HepG2 (cell line): ENCODE data around the gene RXFP3. TPM values are rescaled to one million over a fixed set of nuclear protein-coding genes. Genes with fewer than 3 reads are reported as not detected.

Experiments
- ATAC-seq: fragments of 200-7000 bp; cut with Tn5 transposase; 3 replicates; pipeline ENCODE4 v1.9.1; 2020; ENCODE audit warnings: mild to moderate bottlenecking, moderate library complexity
- BruUV-seq: library from RNA; stranded (reverse); fragments of 400-500 nt; replicated peaks from 2 replicates; lab custom pipeline; 2021; lab: Mats Ljungman, UMichigan
- CTCF ChIA-PET: fragments of 300-600 bp; formaldehyde crosslinking; extraction: SDS; loops from one replicate; lab custom pipeline; 2021; ENCODE audit warnings: low total read pairs, inconsistent platforms, low intra/inter-chr PET ratio; lab: Yijun Ruan, JAX
- POLR2A ChIA-PET: fragments of 350-600 bp; sonication (Branson Sonifier 250); formaldehyde crosslinking; loops from one replicate; lab custom pipeline; 2020; ENCODE audit warnings: antibody characterized with exemption, inconsistent platforms; lab: Yijun Ruan, JAX
- DNase-seq: peaks from one replicate; pipeline ENCODE4 v3.0.0-alpha.2; 2015; ENCODE audit warnings: low spot score
- FAIRE-seq: peaks from 3 replicates; lab custom pipeline; 2011; peaks lifted over from hg19 to GRCh38; lab: Jason Lieb, UNC
- H2AFZ ChIP-seq: one replicate; pipeline ENCODE4 v1.6.1; 2011; ENCODE audit warnings: low read length, inconsistent platforms
- H3K27ac ChIP-seq: fragments of 300-600 bp; 3 replicates; pipeline ENCODE4 v1.8.0; 2011; ENCODE audit warnings: mixed run types, mild to moderate bottlenecking, mixed read lengths, low read length, inconsistent platforms; ENCODE audit not compliant: insufficient read depth; ENCODE audit errors: extremely low read length
- H3K27me3 ChIP-seq, 2 experiments: fragments of 200-600 bp in 1 of 2; 2 replicates in 1 of 2; 3 replicates in 1 of 2; pipeline versions ENCODE4 v1.6.0 to v1.8.0; 2011; ENCODE audit warnings: low read length in 2 of 2, mild to moderate bottlenecking in 2 of 2, moderate library complexity in 2 of 2, inconsistent platforms in 1 of 2; ENCODE audit not compliant: insufficient read depth in 2 of 2, control insufficient read depth in 1 of 2
- H3K36me3 ChIP-seq, 2 experiments: fragments of 200-600 bp in 1 of 2; replicated peaks in 1 of 2; 2 replicates in 1 of 2; 3 replicates in 1 of 2; pipeline versions ENCODE4 v1.5.1 to v1.8.0; 2011; ENCODE audit warnings: low read length in 2 of 2, inconsistent platforms in 1 of 2; ENCODE audit not compliant: insufficient read depth in 2 of 2, control insufficient read depth in 1 of 2
- H3K4me1 ChIP-seq: 2 replicates; pipeline ENCODE4 v1.5.1; 2012; ENCODE audit warnings: low read length, inconsistent platforms; ENCODE audit not compliant: insufficient read depth
- H3K4me2 ChIP-seq: 2 replicates; pipeline ENCODE4 v1.6.0; 2011; ENCODE audit warnings: low read depth, low read length, inconsistent platforms
- H3K4me3 ChIP-seq, 3 experiments: fragments of 200-600 bp in 1 of 3; sonication (generic), shearing (Covaris generic) in 1 of 3; replicated peaks in 1 of 3; 2 replicates each; pipeline ENCODE4 v1.5.1; 2011 to 2016; ENCODE audit warnings: low read length in 3 of 3, inconsistent platforms in 2 of 3, low read depth in 2 of 3, mild to moderate bottlenecking in 2 of 3, control low read depth in 1 of 3, mixed read lengths in 1 of 3; ENCODE audit not compliant: insufficient read depth in 1 of 3
- H3K79me2 ChIP-seq: one replicate; pipeline ENCODE4 v1.6.1; 2011; ENCODE audit warnings: low read length, inconsistent platforms; ENCODE audit not compliant: insufficient read depth
- H3K9ac ChIP-seq: 2 replicates; pipeline ENCODE4 v1.6.0; 2011; ENCODE audit warnings: mild to moderate bottlenecking, low read depth, low read length, inconsistent platforms; ENCODE audit not compliant: insufficient read depth
- H3K9me3 ChIP-seq: 2 replicates; pipeline ENCODE4 v1.5.1; 2012; ENCODE audit warnings: mild to moderate bottlenecking, low read length
- H4K20me1 ChIP-seq: 2 replicates; pipeline ENCODE4 v1.6.0; 2011; ENCODE audit warnings: inconsistent platforms, mild to moderate bottlenecking, low read length, moderate library complexity; ENCODE audit not compliant: insufficient read depth
- SMC3 ChIP-seq: IDR thresholded peaks from 2 replicates; pipeline ENCODE4 v1.6.1; 2011; ENCODE audit warnings: low read length, improper control_type of control experiment
- SRY ChIP-seq: sonication (generic); formaldehyde crosslinking; IDR thresholded peaks from 2 replicates; pipeline ENCODE4 v1.8.0; 2022; ENCODE audit warnings: mild to moderate bottlenecking, missing genetic modification reagents
- STAG1 ChIP-seq: sonication (generic); formaldehyde crosslinking; IDR thresholded peaks from 2 replicates; pipeline ENCODE4 v1.4.0; 2020; ENCODE audit warnings: missing genetic modification reagents
- YEATS4 ChIP-seq: sonication (generic); formaldehyde crosslinking; IDR thresholded peaks from 2 replicates; pipeline ENCODE4 v1.4.0; 2020; ENCODE audit warnings: missing genetic modification reagents, borderline replicate concordance
- ZNF501 ChIP-seq: sonication (generic); formaldehyde crosslinking; IDR thresholded peaks from 2 replicates; pipeline ENCODE4 v1.5.1; 2020; ENCODE audit warnings: mild to moderate bottlenecking, moderate library complexity, missing genetic modification reagents
- ZNF784 ChIP-seq: sonication (generic); formaldehyde crosslinking; IDR thresholded peaks from 2 replicates; pipeline ENCODE4 v1.5.1; 2020; ENCODE audit warnings: missing genetic modification reagents, mild to moderate bottlenecking, borderline replicate concordance
- WGBS: methylation state at CpG from one replicate; pipeline ENCODE4 v1.1.6; 2017; ENCODE audit warnings: low lambda C conversion rate; 5-methylcytosine and 5-hydroxymethylcytosine counted together
- in situ Hi-C: cut with HindIII; loops from 2 replicates; pipeline ENCODE4 v1.10.0; 2017; ENCODE audit warnings: low pct_unique_long_range_greater_than_20kb; ENCODE audit not compliant: extremely low pct_ligation_motif_present
- intact Hi-C: fragments of 100-400 bp; cut with micrococcal nuclease; formaldehyde crosslinking; loops from one replicate; pipeline ENCODE4 v1.10.0; 2022; ENCODE audit not compliant: unreplicated experiment
- polyA plus RNA-seq, 8 experiments: library from polyadenylated mRNA; depleted of rRNA in 3 of 8; stranded (reverse) in 7 of 8; unstranded in 1 of 8; fragments of >200 nt; fragmentation: Illumina TruSeq in 4 of 8; extraction: Trizol in 4 of 8; gene quantifications; 2 replicates each; pipeline versions ENCODE4 v1.2.1 to v1.2.3, GENCODE V29; 2011 to 2016; ENCODE audit warnings: low read depth in 4 of 8, missing spikeins in 1 of 8, mixed read lengths in 1 of 8; ENCODE audit not compliant: insufficient read depth in 1 of 8
- total RNA-seq, 5 experiments: library from RNA; depleted of rRNA; stranded (reverse); fragments of >200 nt; fragmentation: Illumina TruSeq; extraction: Trizol; gene quantifications; 2 replicates each; pipeline ENCODE4 v1.2.3, GENCODE V29; 2016; ENCODE audit warnings: low read depth in 1 of 5
- TF ChIP-seq, protein P1 (sequence below): sonication (generic); formaldehyde crosslinking; IDR thresholded peaks from 2 replicates; pipeline ENCODE4 v1.5.0; 2020; ENCODE audit warnings: mild to moderate bottlenecking, missing genetic modification reagents, moderate library complexity

RXFP3 gene
- total and polyA plus RNA-seq, 2 of the 13 experiments (the other 11 are each of a cell fraction or from before 2014, with no cell fraction given), result not detected

- H3K4me2 ChIP-seq, result no peak overlapping the region
- ChIA-PET CTCF (no interaction called here), POLR2A (interaction anchor here (0.8 kb wide), 1 partner anchor 38 kb away, joined by 3 read pairs; the partner anchor contains the start of gene AMACR)
- no peaks in the 10 kb centered on the region; a peak in 1 of 5 replicates for H3K27me3 ChIP-seq
- TF ChIP-seq ZNF784 (CRISPR knock-in tag) (no peak), SRY (CRISPR knock-in tag) (no peak), YEATS4 (CRISPR knock-in tag) (no peak), STAG1 (CRISPR knock-in tag) (peak; percentile 70), ZNF501 (CRISPR knock-in tag) (no peak), SMC3 (peak; percentile 44; the same call in 1 of the 2 replicates)
- TF ChIP-seq, protein P1, sequence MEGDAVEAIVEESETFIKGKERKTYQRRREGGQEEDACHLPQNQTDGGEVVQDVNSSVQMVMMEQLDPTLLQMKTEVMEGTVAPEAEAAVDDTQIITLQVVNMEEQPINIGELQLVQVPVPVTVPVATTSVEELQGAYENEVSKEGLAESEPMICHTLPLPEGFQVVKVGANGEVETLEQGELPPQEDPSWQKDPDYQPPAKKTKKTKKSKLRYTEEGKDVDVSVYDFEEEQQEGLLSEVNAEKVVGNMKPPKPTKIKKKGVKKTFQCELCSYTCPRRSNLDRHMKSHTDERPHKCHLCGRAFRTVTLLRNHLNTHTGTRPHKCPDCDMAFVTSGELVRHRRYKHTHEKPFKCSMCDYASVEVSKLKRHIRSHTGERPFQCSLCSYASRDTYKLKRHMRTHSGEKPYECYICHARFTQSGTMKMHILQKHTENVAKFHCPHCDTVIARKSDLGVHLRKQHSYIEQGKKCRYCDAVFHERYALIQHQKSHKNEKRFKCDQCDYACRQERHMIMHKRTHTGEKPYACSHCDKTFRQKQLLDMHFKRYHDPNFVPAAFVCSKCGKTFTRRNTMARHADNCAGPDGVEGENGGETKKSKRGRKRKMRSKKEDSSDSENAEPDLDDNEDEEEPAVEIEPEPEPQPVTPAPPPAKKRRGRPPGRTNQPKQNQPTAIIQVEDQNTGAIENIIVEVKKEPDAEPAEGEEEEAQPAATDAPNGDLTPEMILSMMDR (CRISPR knock-in tag), result peak; percentile 66
- no peak overlapping the region for H3K9ac ChIP-seq
- no peak overlapping the region for H3K4me3 ChIP-seq
- H4K20me1 ChIP-seq, result no peaks in the 10 kb centered on the region
- peak; percentile 97 for ATAC-seq
- H3K4me1 ChIP-seq, result no peaks in the 10 kb centered on the region
- BruUV-seq, result no TSS peak
- intact Hi-C loops (no loop called here), in situ Hi-C loops (no loop called here)
- no peaks in the 10 kb centered on the region for H3K79me2 ChIP-seq
- 33% methylated on average over 8 of the region's 10 CpGs for WGBS
- H3K36me3 ChIP-seq, result no peaks in the 10 kb centered on the region
- DNase-seq, result peak; percentile 13
- no peak overlapping the region for H3K27ac ChIP-seq
- no peaks in the 10 kb centered on the region for H3K9me3 ChIP-seq
- H2AFZ ChIP-seq, result no peak overlapping the region
- peak; percentile 49 for FAIRE-seq
These were observed 33.6 kb downstream of the RXFP3 start for GRCh38 chr5:33969572-33970452.
